Cardiac muscle cell (in vitro differentiated cells and primary cell): ENCODE results near the gene KIF26B. TPM values are rescaled to one million over a fixed set of nuclear protein-coding genes. Genes with fewer than 3 reads are reported as not detected.
"Not testable (repeated sequence)": the region's sequence is repeated elsewhere in the genome, so short reads cannot be mapped to it uniquely, and the experiment has no call there.

Experiments used
- DNase-seq, 2 donors: peaks; one replicate each; pipeline versions ENCODE4 v3.0.0 to v3.0.0-alpha.2; 2010 to 2017; ENCODE audit warnings: low read depth in 1 of 2, low spot score in 1 of 2
- H3K27ac ChIP-seq: fragments of 200-600 bp; sonication (generic); 2 replicates; pipeline ENCODE4 v1.5.1; 2016
- H3K27me3 ChIP-seq: fragments of 200-600 bp; sonication (generic); 2 replicates; pipeline ENCODE4 v1.6.0; 2016; ENCODE audit warnings: control low read depth
- H3K36me3 ChIP-seq: fragments of 200-600 bp; sonication (generic); 2 replicates; pipeline ENCODE4 v1.5.1; 2016; ENCODE audit warnings: control low read depth
- H3K4me1 ChIP-seq: fragments of 200-600 bp; sonication (generic); 2 replicates; pipeline ENCODE4 v1.8.1; 2017; ENCODE audit warnings: low read depth, mild to moderate bottlenecking, mixed run types
- H3K4me3 ChIP-seq: fragments of 200-600 bp; sonication (generic); 2 replicates; pipeline ENCODE4 v1.5.1; 2016; ENCODE audit warnings: mild to moderate bottlenecking
- H3K9me3 ChIP-seq: fragments of 200-600 bp; sonication (generic); 2 replicates; pipeline ENCODE4 v1.5.1; 2017; ENCODE audit warnings: low read depth, mild to moderate bottlenecking, control low read depth
- polyA plus RNA-seq: library from polyadenylated mRNA; unstranded; fragments of >200 nt; fragmentation: Nextera tagmentation; extraction: Ambion mirVana; gene quantifications from 2 replicates; pipeline ENCODE4 v1.2.1, GENCODE V29; 2016
- total RNA-seq: library from RNA; depleted of rRNA; stranded (reverse); fragments of >200 nt; gene quantifications from 2 replicates; pipeline ENCODE4 v1.2.3, GENCODE V29; 2016
- TF ChIP-seq, protein P1 (sequence below): IDR thresholded peaks from 2 replicates; pipeline ENCODE4 v1.5.1; 2012; ENCODE audit warnings: low read depth, mild to moderate bottlenecking, low read length

KIF26B gene
- total and polyA plus RNA-seq, 2 experiments from 2014 or later, result 58.9 to 177 TPM

DNA sequence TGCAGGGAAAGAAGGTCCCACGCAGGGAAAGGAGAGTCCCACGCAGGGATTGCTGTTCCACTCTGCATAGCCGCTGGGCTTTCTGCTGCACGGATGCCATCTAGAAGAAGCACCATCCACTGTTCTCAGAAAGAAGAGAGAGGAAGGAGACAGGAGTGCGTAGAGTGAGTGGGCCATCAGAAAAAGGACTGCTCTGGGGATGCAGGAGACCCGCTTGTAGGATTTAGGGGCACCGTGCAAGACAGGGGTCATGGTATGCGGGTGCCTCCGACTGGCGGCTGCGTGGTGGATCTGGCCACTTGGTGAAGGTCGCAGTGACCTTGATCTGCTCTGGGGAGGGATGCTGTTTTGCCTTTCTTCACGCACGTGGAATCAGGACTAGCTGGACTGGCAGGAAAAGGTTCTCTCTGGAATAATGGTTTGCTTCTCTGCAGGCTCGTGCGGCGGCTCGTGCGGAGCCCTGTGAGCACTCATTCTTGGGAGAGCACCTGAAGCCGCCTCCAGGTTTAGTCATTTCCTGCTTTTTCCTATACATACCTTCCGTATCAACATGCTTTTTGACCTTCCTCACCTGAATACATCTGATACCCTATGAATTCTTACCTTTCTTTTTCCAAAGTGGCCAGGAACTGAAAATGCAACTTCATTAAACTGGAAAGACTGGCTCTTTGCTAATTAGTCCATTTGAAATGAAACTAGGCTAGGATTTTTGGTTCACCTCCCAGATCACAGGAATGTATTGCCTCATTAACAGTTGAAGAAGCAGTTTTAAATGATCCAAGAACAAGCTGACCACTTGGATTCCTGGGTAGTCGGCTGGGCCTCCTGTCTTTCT lies 181.6 kb downstream of the KIF26B start:
- H3K9me3 ChIP-seq, result no peaks in the 10 kb centered on the region

DNA sequence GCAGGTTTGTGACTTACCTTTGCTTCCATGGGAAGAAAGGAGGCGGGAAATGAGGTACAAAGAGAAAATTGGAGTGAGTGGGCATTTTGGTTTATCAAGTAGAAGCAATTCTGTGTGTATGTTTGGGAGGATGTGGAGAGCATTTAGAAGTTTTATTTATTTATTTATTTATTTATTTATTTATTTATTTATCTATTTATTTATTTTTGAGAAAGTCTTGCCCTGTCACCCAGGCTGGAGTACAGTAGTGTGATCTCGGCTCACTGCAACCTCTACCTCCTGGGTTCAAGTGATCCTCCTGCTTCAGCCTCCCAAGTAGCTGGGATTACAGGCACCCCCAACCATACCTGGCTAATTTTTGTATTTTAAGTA lies 182.2 kb downstream of the KIF26B start:
- H3K36me3 ChIP-seq, DNase-seq, H3K27me3 ChIP-seq, H3K9me3 ChIP-seq, H3K4me3 ChIP-seq: not testable (repeated sequence)
- peak overlapping the region; percentile 91 for H3K27ac ChIP-seq
- H3K4me1 ChIP-seq, result peaks cover 63% of the 10 kb centered on the region

More for the DNA sequence above, 181.6 kb downstream of the KIF26B start:
- TF ChIP-seq, protein P1, sequence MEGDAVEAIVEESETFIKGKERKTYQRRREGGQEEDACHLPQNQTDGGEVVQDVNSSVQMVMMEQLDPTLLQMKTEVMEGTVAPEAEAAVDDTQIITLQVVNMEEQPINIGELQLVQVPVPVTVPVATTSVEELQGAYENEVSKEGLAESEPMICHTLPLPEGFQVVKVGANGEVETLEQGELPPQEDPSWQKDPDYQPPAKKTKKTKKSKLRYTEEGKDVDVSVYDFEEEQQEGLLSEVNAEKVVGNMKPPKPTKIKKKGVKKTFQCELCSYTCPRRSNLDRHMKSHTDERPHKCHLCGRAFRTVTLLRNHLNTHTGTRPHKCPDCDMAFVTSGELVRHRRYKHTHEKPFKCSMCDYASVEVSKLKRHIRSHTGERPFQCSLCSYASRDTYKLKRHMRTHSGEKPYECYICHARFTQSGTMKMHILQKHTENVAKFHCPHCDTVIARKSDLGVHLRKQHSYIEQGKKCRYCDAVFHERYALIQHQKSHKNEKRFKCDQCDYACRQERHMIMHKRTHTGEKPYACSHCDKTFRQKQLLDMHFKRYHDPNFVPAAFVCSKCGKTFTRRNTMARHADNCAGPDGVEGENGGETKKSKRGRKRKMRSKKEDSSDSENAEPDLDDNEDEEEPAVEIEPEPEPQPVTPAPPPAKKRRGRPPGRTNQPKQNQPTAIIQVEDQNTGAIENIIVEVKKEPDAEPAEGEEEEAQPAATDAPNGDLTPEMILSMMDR, result no peak
- Histone ChIP-seq H3K36me3 (no peaks in the 10 kb centered on the region), H3K4me3 (no peak overlapping the region), H3K27me3 (no peaks in the 10 kb centered on the region), H3K4me1 (peaks cover 64% of the 10 kb centered on the region), H3K27ac (peak overlapping the region; percentile 91)
- no peak for DNase-seq

DNA sequence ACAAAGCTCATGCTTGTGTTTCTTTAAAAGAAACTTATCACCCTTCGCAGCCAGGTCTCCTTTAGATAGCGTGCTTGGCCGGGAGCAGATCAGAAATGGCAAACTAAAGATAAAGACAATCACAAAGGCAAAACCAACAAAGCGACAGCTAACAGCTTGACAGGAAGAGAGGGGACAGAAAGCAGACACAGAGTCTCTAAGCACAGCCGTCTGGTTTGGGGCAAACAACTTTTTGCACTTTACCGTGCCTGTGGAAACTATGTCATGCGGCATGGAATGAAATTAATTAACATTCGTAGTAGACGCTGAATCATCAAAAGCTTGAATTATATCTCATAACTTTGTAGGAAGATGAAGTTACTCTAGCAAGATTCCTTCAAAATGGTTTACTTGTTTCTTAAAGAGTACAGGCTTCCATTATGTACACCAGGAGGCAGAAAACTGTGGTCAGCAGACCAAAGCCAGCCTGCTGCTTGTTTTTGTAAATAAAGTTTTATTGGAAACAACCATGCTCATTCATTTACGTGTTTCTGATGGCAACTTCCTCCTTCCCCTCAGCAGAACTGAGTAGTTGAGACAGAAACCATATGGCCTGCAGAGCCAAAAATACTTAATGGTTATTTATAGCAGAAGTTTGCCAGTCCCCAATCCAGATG lies 183.2 kb downstream of the KIF26B start:
- peak overlapping the region; percentile 91 for H3K27ac ChIP-seq
- H3K4me1 ChIP-seq, result peaks cover 53% of the 10 kb centered on the region
- no peak overlapping the region for H3K4me3 ChIP-seq
- H3K36me3 ChIP-seq, result no peaks in the 10 kb centered on the region
- DNase-seq, result peak; percentile 19 to 83
- no peaks in the 10 kb centered on the region for H3K27me3 ChIP-seq
- TF ChIP-seq, protein P1, result no peak
- H3K9me3 ChIP-seq, result no peaks in the 10 kb centered on the region

DNA sequence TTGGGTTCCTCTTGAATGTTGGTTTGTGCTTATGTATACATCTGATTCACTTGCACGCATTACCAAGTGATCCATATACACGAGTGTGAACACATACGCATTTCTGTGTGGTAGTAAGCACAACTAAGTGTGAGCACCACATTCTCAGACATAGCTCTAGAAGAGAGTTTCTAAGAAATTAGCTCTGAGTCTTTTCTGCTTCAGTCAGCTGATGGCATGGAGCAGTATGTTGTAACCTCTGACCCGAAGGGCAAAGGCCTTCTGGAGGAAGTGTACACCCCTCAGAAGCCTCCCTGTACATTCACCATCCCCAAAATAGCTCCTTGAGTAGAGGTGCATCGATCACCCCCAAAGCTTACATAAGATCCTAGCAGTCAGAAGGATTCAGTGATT lies 183.7 kb downstream of the KIF26B start:
- peak overlapping the region; percentile 91 for H3K27ac ChIP-seq
- no peak overlapping the region for H3K4me3 ChIP-seq
- no peaks in the 10 kb centered on the region for H3K36me3 ChIP-seq
- H3K27me3 ChIP-seq, result no peaks in the 10 kb centered on the region
- H3K9me3 ChIP-seq, result no peaks in the 10 kb centered on the region
- peaks cover 53% of the 10 kb centered on the region for H3K4me1 ChIP-seq
- no peak for DNase-seq
- TF ChIP-seq, protein P1, result no peak

DNA sequence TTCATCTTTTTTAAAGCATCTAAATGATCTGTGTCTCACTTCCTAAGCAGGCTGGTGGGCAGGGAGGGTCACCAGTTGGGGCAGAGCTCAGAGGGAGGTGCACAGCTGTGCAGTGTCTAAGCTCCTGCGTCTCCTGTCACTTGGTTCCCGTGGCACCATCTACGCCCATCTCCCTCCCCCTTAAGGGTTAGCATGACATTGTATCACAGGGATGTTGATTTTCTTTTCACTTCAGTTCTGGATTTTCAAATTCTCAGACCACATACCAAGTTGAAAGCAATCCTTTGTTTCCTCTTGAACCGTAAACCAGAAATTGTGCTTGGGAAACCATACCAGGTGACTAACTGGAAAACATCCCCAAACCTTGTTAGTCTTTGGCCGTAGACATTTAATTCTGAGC lies 187.0 kb downstream of the KIF26B start:
- H3K36me3 ChIP-seq, result no peaks in the 10 kb centered on the region
- peaks cover 48% of the 10 kb centered on the region for H3K4me1 ChIP-seq
- H3K9me3 ChIP-seq, result no peaks in the 10 kb centered on the region
- no peak for DNase-seq
- H3K27ac ChIP-seq, result peak overlapping the region; percentile 91
- H3K4me3 ChIP-seq, result no peak overlapping the region
- H3K27me3 ChIP-seq, result no peaks in the 10 kb centered on the region
- TF ChIP-seq, protein P1, result no peak
